Prostate gland (tissue), 2 donors: ENCODE measurements around the gene STK39.

Experiments used
- CTCF ChIP-seq, 4 experiments: fragments of 200-600 bp in 2 of 4; fragments of 450-650 bp in 2 of 4; sonication (generic) in 2 of 4; IDR thresholded peaks; 1 replicate in 3 of 4; 2 replicates in 1 of 4; pipeline ENCODE4 v1.5.1; 2016 to 2019; ENCODE audit warnings: antibody characterized with exemption in 4 of 4, mild to moderate bottlenecking in 2 of 4, moderate library complexity in 2 of 4
- POLR2A ChIP-seq: fragments of 450-650 bp; IDR thresholded peaks from one replicate; pipeline ENCODE4 v1.6.1; 2016; ENCODE audit warnings: antibody characterized with exemption, mild to moderate bottlenecking
- POLR2AphosphoS5 ChIP-seq: sonication (generic); formaldehyde crosslinking; IDR thresholded peaks from one replicate; pipeline ENCODE4 v1.6.1; 2017; ENCODE audit warnings: antibody characterized with exemption

DNA sequence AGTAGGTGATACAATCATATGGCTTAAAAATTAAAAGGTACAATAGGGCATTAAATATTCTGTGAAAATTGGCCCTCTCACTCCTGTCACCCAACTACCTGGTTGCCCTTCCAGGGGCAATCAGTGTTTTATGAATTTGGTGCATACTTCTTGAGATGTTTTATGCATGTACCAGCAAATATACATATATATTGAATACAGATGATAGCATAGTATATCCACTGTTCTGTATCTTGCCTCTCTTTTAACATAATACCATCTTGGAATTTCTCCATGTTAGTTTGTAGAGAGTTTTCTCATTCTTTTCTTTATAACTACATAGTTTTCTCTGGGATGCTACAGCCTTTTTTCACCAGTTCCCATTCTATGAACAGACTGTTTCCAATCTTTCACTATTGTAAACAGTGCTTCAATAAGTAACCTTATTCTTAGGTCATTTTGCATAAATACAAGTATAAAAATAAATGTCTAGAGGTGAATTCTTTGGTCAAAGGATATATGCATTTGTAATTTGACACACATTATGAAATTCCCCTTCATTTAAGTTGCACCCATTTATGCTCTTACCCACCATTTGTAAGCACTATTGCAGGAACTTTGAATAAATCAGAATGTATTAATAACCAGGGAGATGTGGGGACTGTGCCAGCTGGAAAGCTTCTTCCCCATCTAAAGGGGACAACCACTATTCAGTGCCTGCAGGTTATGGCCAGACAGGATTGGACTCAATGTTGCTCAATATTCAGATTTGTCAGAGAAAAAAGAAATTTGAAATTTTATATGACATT lies 225.4 kb downstream of the STK39 start:
- TF ChIP-seq CTCF (IDR thresholded peaks at IDR 0.05) (no peak), POLR2AphosphoS5 (no peak), POLR2A (no peak)
